HG03354 (cell line): Measurements from ENCODE around the gene RDH13.

Source experiments
- ATAC-seq: cut with Tn5 transposase; IDR thresholded peaks from one replicate; pipeline ENCODE4 v1.9.1; 2021; ENCODE audit warnings: mild to moderate bottlenecking; ENCODE audit not compliant: unreplicated experiment, poor library complexity, severe bottlenecking

Gene RDH13

GRCh38 chr19:55092423-55093318 is 29.7 kb upstream of the RDH13 start:
- no peak for ATAC-seq

- ATAC-seq: no peak
Observed at GRCh38 chr19:55091955-55092354, 29.0 kb upstream of the RDH13 start.

GRCh38 chr19:55091126-55091910 is 28.4 kb upstream of the RDH13 start:
- no peak for ATAC-seq

- ATAC-seq: no peak
Observed at GRCh38 chr19:55090564-55090963, 27.6 kb upstream of the RDH13 start.

- no peak for ATAC-seq
Observed at GRCh38 chr19:55089342-55089944, 26.5 kb upstream of the RDH13 start.

- no peak for ATAC-seq
Observed at GRCh38 chr19:55088543-55089341, 25.8 kb upstream of the RDH13 start.

- no peak for ATAC-seq
Observed at GRCh38 chr19:55088021-55088451, 25.1 kb upstream of the RDH13 start.

- no peak for ATAC-seq
Observed at GRCh38 chr19:55087542-55087901, 24.6 kb upstream of the RDH13 start.

- ATAC-seq: no peak
Observed at GRCh38 chr19:55086730-55087541, 24.0 kb upstream of the RDH13 start.

- no peak for ATAC-seq
Observed at GRCh38 chr19:55085923-55086715, 23.2 kb upstream of the RDH13 start.

GRCh38 chr19:55084416-55084815 is 21.5 kb upstream of the RDH13 start:
- no peak for ATAC-seq

GRCh38 chr19:55083004-55083850 is 20.3 kb upstream of the RDH13 start:
- no peak for ATAC-seq

- ATAC-seq: no peak
Observed at GRCh38 chr19:55082020-55082851, 19.3 kb upstream of the RDH13 start.

- no peak for ATAC-seq
Observed at GRCh38 chr19:55081770-55082019, 18.7 kb upstream of the RDH13 start.

- peak; percentile 80 for ATAC-seq
Observed at GRCh38 chr19:55080968-55081769, 18.2 kb upstream of the RDH13 start.
